ENCODE measurements around the gene C6orf141.

Gene C6orf141

DNA sequence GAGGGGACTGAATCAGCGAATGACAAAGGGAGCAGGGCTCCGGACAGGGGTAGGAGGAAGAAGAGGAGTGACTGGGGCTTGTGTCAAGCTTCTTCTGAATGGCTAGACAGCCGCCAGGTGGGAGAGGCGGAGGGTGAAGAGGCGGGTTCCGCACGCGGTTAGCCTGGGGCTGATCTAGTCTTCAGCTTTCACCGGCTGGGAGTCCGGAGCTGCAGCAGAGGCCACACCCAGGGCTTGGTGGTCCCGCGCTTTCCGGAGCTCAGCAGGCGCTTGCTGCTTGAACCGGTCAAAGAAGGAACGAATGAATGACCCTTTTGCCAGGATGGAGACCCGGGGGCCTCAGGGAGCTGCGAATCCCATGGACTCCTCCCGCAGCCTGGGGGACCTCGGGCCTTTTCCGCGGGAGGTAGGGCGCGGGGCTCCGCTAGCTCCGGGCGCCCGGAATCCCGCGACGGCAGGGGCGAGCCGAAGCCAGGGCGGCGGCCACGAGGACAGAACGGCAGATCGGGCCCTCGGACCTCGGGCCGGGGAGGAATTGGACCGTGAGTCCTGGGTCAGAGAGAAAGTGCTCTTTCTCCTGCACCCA lies at the start of gene C6orf141:
C6orf141 (plus strand) TSS at position 177 of the 586 bp plus-strand sequence; CDS start at position 302, 125 bp downstream.
- intact Hi-C loops (cut with DNase I), result no loop called here
- DNase-seq, result peak in 39 of 42 donors; percentile 16 to 78 (median 51)

DNA sequence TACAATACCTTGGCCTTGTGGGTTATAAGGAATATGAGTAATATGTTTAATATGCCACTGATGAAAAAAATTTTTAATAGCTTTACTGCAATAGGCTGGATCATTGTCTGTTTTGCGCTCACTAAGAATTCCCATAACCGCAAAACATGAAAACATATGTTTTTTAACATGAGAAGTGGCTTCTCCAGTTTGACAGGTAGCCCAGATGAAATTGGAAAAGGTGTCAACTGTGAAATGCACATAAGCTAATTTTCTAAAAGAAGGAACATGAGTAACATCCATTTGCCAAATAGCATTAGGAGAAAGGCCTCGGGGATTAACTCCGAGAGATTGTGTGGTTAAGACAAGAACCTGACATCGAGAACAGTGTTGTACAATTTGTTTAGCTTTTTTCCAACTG lies 45.8 kb upstream of the C6orf141 start:
- intact Hi-C loops (cut with DNase I), result no loop called here

DNA sequence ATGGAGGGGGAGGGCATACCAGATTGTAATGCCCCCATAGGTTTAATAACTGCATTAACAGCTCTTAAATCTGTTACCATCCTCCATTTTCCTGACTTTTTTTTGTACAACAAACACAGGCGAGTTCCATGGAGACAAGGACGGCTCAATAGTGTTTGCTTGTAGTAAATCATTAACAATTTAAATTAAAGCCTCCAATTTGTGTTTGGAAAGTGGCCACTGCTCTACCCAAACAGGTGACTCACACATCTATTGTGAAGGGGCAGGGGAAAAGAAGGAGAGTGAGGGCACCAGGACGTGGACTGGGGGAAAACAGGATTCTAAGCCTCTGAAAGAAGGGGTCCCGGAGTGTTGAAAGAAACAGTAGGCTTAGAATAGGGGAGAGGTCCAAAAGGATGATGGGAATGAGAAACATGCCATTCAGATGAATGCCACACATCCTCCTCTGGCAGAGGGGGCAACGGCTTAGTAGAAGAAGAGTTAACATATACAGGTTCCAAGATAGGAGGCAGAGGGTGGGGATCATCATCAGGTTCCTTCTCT lies 43.8 kb upstream of the C6orf141 start:
- no peak for DNase-seq
- intact Hi-C loops (cut with DNase I), result no loop called here

More for the DNA sequence above, 45.8 kb upstream of the C6orf141 start:
- DNase-seq, result no peak

DNA sequence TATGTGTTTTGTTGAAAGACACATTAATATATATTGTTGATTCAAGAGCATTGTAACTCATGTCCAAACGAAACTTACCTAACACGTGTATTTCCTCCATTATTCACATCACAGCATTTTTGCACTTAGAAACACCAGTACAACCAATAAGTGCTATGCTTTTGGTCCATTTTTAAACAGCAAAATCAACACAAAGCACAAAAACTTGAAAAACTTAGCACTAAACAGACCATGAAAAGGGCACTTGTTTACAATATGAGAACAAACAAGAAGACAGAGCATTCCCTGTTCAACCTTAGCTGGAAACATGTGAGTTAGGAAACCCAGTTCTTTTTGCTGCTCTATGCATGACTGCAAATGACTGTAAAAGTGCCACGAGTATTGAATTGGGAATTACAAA lies 41.1 kb upstream of the C6orf141 start:
- DNase-seq, result no peak
- intact Hi-C loops (cut with DNase I), result no loop called here

DNA sequence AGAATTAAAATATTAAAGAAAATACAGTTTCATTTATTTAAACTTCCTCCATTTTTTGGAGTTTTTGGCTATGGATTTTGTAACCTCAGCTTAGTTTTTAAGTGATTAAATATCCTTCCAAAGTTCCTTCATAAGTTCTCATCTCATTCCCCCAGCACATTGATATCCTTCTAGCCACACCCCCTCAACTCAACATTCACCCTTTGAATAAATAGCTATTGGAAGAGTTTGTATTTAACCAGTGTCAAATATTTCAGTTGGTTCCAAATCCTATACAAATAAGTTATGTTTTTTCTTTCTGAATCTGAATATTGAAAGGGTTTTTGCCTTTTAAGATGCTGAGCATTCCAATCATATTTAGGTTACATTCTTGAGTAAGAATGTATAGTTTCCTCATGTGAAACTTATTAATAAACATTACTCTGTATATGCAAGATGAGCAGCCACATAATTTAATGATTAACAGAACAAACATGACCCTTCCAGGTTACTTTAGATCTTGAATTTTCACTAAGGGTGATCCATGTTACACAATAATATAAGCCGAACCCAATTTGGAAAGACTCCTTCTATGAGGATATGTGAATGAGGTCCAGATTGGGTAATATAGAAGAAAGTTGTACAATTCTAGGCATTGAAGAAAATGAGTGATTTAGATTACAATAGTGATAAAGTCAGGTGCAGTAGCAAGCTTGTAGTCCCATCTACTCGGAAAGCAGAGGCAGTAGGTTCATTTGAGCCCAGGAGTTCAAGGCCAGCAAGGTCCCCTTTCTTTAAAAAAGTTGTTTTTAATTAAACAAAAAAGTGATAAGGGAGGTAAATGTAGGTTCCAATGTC lies 37.1 kb upstream of the C6orf141 start:
- no peak for DNase-seq
- intact Hi-C loops (cut with DNase I), result no loop called here

DNA sequence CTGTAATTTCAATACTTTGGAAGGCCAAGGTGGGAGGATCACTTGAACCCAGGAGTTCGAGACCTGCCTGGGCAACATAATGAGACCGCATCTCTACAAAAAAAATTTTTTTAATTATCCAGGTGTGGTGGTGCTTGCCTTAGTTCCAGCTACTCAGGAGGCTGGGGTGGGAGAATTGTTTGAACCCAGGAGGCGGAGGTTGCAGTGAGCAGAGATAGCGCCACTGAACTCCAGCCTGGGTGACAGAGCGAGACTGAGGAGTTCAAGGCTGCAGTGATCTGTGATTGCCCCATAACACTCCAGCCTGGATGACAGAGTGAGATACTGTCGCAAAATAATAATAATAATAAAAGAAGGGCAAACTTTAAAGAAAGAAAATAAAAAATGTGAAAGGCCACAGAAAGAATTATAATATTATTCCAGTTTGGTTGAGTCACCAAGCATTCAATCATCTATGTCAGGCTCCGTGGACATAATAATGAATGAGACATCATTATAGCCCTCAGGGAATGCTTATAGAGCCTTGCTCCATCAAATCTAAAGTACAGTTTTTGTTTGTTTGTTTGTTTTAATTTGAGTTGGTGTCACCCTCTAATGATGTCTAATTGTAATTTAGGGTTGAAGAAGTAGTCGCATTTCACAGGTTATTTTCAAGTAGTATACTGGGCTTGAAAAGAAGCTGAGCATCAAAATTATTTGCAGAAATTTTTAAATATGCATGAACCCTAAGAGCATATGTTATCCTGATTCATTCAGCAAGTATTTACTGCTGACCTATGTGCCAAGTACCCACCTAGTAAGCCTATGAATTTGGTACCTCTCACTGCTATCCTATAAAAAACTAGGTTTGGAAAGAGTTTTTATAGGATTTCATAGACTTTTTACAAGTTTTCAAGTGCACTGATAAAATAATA lies 35.6 kb upstream of the C6orf141 start:
- DNase-seq, result no peak
- intact Hi-C loops (cut with DNase I), result no loop called here

DNA sequence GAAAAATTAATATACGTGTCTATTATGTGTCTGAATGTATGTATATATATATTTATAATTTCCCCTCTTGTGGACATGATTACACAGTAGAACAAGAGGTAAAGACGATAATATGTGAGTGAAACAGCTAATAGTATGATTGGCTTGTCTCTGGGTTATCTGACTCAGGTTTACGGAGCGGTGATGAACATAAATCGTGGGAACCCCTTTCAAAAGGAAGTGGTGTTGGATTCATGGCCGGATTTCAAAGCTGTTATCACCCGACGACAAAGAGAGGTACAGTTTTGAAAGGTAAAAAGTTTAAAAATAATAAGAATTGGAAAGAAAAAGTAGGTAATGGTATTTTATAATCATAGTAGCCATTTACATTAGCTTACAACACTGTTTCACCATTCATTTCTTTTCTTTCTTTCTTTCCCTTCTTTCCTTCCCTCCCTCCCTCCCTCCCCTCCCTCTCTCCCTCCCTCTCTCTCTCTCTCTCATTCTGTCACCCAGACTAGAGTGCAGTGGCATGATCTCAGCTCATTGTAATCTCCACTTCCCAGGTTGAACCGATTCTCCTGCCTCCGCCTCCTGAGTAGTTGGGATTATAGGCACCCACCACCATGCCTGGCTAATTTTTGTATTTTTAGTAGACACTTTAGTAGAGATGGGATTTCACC lies 34.9 kb upstream of the C6orf141 start:
- no peak for DNase-seq
- intact Hi-C loops (cut with DNase I), result no loop called here

DNA sequence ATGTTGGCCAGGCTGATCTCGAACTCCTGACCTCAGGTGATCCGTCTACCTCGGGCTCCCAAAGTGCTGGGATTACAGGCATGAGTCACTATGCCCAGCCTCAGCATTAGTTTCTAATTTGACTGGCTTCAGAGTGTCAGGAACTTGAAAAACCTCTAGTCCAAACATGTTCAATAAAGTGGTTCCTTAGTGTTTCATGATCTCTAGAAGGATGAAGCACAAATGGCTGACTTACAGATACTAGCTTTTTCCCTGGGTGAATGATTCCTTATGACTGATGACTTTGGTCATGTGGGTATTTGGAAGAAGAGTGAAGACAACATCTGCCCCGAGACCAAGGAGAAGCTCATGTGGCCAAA lies 34.3 kb upstream of the C6orf141 start:
- DNase-seq, result no peak
- intact Hi-C loops (cut with DNase I), result no loop called here

DNA sequence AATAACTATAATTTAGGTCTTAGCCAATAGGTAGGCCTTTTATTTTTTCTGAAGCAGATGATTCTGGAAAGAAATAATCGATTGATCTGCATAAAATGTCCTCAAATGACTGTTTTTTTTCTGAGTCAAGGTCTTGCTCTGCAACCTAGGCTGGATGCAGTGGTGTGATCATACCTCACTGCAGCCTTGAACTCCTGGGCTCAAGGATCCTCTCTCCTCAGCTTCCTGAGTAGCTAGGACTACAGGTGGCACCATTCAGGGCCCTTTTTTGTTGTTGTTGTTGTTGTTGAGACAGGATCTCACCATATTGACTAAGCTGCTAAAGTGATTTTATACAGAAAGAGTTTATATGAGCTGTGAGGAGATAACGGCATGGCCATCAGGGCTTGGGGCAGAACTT lies 32.5 kb upstream of the C6orf141 start:
- DNase-seq, result no peak
- intact Hi-C loops (cut with DNase I), result no loop called here

DNA sequence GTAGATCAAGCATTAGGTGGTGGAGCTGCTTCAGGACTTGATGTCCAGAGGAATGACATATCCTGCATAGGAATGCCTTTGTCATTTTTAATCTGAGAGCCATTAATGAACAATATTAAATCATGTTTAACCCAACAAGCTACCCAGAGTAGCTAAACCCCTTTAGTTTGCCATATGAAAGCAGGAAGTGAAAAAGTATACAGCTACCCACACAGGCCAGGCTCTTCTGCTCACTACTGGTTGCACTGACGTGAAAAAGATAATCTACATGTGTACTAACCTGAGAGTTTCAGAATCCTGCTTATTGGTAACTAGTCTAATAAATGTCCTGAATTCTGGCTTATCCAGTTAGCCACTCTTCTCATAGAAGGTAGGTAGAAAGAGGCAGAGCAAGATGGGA lies 30.8 kb upstream of the C6orf141 start:
- intact Hi-C loops (cut with DNase I), result no loop called here
- DNase-seq, result no peak

DNA sequence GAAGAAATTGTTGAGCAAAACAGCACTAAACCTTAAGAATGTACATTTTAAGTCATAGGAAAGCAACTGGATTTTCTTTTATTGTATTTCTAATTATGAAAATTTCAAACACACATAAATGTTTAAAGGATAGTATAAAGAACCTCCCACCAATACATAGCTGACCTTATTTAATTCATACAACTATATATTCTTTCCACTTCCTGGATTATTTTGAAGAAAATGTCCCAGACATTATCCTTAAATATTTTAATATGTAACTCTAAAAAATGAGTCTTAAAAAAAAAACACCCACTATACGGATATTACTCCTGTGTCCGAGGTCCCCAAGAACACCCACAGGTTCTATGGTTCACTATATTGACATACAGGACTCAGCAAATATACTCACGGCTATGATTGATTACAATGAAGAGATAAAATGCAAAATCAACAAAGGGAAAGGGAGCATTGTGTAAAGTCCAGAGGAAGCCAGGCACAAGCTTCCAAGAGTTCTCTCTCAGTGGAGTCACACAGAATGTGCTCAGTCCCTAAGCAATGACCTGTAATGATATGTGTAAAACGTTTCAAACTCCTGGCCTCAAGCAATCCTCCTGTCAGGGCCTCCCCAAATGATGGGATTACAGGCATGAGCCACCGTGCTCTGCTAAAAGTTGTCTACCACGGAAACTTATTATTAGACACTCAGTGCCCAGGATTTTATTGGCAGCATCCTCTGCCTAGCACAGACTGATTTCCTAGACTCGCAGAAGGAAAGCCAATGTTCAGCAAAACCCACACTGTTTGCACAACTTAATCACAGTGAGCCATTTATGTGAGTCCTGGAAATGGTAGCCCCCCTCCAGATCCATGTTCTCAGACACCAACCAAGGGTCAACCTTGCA lies 27.5 kb upstream of the C6orf141 start:
- intact Hi-C loops (cut with DNase I), result no loop called here

DNA sequence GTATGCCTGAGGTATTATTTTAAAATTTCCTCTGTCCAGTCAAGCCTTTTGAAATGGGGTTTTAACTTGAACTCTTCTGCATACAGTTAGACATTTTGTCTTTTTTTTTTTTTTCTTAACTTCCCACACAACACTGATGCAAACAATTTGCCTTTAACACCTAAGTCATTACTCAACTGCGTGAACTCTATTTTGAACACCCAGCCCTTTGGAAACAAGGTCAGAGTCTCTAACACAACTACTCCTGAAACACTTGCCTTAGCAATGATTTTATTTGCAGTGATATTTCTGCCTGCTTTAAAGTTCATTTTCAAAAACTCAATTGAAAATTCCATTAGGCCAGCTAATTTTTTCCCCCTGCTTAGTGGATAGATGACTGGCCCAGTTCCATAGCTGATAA lies 26.6 kb upstream of the C6orf141 start:
- intact Hi-C loops (cut with DNase I), result no loop called here
- DNase-seq, result no peak

More for the DNA sequence above, 27.5 kb upstream of the C6orf141 start:
- DNase-seq, result no peak

DNA sequence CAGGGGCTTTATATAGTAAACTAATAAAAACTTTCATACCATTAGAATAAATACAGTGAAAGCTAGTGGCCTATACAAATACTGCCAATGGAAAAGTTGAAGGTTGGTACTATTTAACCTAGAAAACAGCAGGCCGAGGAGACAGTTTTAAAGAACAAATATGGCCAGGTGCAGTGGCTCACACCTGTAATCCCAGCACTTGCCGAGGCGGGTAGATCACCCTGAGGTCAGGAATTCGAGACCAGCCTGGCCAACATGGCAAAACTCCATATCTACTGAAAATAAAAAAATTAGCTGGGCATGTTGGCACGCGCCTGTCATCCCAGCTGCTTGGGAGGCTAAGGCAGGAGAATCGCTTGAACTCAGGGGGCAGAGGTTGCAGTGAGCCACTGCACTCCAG lies 25.9 kb upstream of the C6orf141 start:
- no peak for DNase-seq
- intact Hi-C loops (cut with DNase I), result no loop called here

DNA sequence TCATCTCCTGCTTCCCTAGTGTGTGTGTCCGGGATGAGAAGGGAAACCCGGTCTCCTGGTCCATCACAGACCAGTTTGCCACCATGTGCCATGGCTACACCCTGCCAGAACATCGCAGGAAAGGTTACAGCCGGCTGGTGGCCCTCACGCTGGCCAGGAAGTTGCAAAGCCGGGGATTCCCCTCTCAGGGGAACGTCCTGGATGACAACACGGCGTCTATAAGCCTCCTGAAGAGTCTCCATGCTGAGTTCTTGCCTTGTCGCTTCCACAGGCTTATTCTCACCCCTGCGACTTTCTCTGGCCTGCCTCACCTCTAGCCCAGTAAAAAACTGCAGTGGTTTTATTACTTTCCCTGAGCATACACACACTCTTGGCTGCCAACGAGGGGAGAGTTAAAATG lies 23.9 kb upstream of the C6orf141 start:
- intact Hi-C loops (cut with DNase I), result no loop called here
- no peak for DNase-seq

DNA sequence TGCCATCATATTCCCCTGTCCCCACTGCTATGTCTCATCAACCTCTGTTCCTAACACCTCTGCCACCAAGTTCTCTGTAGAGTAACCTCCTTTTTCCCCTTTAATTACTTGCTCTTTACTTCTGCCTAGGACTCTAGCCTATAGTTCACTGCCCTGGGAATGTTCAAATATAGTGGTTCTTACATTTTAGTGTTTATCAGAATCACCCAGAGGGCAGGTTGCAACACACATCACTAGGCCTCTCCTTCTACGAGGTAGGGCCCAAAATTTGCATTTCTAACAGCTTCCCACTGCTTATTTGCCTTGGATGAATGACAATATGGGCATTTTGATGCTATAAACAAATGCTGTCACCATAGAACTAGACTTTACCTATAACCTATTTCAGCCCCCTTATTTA lies 23.1 kb upstream of the C6orf141 start:
- no peak for DNase-seq
- intact Hi-C loops (cut with DNase I), result no loop called here

DNA sequence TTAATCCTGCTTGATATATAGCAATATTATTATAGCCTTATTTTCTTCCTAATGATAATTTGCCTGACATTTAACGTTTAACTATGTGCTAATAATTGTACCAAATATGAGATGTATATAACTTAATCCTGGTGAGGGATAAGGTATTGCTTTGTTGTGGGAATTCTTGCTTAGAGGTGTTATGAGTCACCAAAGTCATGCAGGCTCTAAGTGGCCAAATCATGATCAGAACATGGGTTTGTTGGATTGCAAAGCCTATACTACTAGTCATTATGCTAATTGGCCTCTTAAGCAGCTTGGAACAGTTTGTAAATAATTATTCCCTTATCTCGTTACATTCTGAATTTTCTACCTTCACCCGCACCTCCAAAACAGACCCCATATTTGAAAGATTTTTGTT lies 21.9 kb upstream of the C6orf141 start:
- DNase-seq, result no peak
- intact Hi-C loops (cut with DNase I), result no loop called here

DNA sequence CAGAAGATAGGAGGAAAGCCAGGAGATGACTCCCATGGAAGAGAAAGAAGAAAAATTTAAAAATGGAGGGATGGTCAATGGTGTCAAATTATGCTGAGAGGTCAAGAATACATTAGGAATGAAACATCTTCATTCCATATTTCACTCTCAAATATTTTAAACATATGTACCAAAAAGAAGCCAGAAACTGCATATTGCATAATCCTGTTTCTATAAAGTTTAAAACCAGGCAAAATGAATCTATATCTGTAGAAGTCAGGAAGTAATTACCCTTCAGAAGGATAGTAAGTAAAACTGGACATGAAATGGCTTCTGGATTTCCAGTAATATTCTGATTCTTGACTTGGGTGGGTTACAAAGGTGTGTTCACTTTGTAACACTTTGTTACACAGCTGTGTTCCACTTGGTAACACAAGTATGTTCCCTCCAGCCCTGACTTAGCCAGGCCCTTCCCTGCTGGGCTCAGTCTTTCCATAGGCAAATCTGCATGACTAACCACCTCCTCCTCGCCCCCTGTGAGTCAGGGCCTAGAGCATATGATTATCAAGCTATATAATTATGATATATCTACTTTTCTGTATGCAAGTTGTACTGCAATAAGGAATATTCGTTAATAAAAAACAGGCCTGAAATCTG lies 20.2 kb upstream of the C6orf141 start:
- intact Hi-C loops (cut with DNase I), result loop anchor here (10.0 kb wide), 1 partner anchor 315 kb away; no protein-coding TSS in a partner anchor
- DNase-seq, result no peak
